IMR-90 (cell line): ENCODE data around the gene SFTPA1. TPM values are rescaled to one million over a fixed set of nuclear protein-coding genes. Genes with fewer than 3 reads are reported as not detected.

Experiments
- ATAC-seq: fragments of 200-7000 bp; cut with Tn5 transposase; 2 replicates; pipeline ENCODE4 v1.9.1; 2020; ENCODE audit warnings: low read depth, mild to moderate bottlenecking, moderate library complexity
- BruUV-seq: library from RNA; stranded (reverse); fragments of 400-500 nt; replicated peaks from 2 replicates; lab custom pipeline; 2021; lab: Mats Ljungman, UMichigan
- CTCF ChIA-PET: fragments of 300-600 bp; formaldehyde crosslinking; extraction: SDS; loops from one replicate; lab custom pipeline; 2021; ENCODE audit warnings: antibody characterized with exemption; lab: Yijun Ruan, JAX
- POLR2A ChIA-PET: fragments of 300-600 bp; sonication (Branson Sonifier 250); formaldehyde crosslinking; loops from one replicate; lab custom pipeline; 2022; ENCODE audit warnings: antibody characterized with exemption; ENCODE audit not compliant: unreplicated experiment; lab: Charles Lee
- DNase-seq: peaks from one replicate; pipeline ENCODE4 v3.0.0; 2013
- H2AFZ ChIP-seq: replicated peaks from 2 replicates; pipeline ENCODE3; 2013; ENCODE audit warnings: low read length, mild to moderate bottlenecking; ENCODE audit not compliant: poor library complexity
- H2AK5ac ChIP-seq: 2 replicates; pipeline ENCODE4 v1.6.1; 2013; ENCODE audit warnings: low read depth, low read length, inconsistent platforms
- H2AK9ac ChIP-seq: replicated peaks from 2 replicates; pipeline ENCODE3; 2013; ENCODE audit warnings: mild to moderate bottlenecking, low read depth, low read length, moderate library complexity; ENCODE audit not compliant: poor library complexity
- H2BK120ac ChIP-seq: 2 replicates; pipeline ENCODE4 v1.6.1; 2013; ENCODE audit warnings: low read depth, low read length, inconsistent platforms
- H2BK15ac ChIP-seq: 3 replicates; pipeline ENCODE4 v1.6.1; 2013; ENCODE audit warnings: low read depth, low read length, inconsistent platforms
- H2BK20ac ChIP-seq: 2 replicates; pipeline ENCODE4 v1.6.1; 2013; ENCODE audit warnings: low read depth, mild to moderate bottlenecking, inconsistent platforms, low read length, moderate library complexity
- H2BK5ac ChIP-seq: 2 replicates; pipeline ENCODE4 v1.6.1; 2013; ENCODE audit warnings: mild to moderate bottlenecking, low read depth, low read length, inconsistent platforms; ENCODE audit not compliant: poor library complexity, severe bottlenecking
- H3K14ac ChIP-seq: replicated peaks from 2 replicates; pipeline ENCODE4 v1.6.1; 2013; ENCODE audit warnings: low read depth, low read length, inconsistent platforms
- H3K18ac ChIP-seq: 2 replicates; pipeline ENCODE4 v1.6.1; 2013; ENCODE audit warnings: low read depth, low read length, control low read depth
- H3K23ac ChIP-seq: 2 replicates; pipeline ENCODE4 v1.6.1; 2013; ENCODE audit warnings: low read depth, low read length, inconsistent platforms
- H3K27ac ChIP-seq: 2 replicates; pipeline ENCODE4 v1.5.1; 2013; ENCODE audit warnings: mild to moderate bottlenecking, control low read depth, low read length; ENCODE audit not compliant: insufficient read depth
- H3K27me3 ChIP-seq: 2 replicates; pipeline ENCODE4 v1.6.1; 2013; ENCODE audit warnings: low read length; ENCODE audit not compliant: control insufficient read depth, insufficient read depth
- H3K36me3 ChIP-seq: 2 replicates; pipeline ENCODE4 v1.6.1; 2013; ENCODE audit warnings: low read length, mixed read lengths; ENCODE audit not compliant: control insufficient read depth, insufficient read depth
- H3K4ac ChIP-seq: 2 replicates; pipeline ENCODE4 v1.6.1; 2013; ENCODE audit warnings: low read depth, low read length, inconsistent platforms
- H3K4me1 ChIP-seq: 2 replicates; pipeline ENCODE4 v1.6.1; 2013; ENCODE audit warnings: low read length, mixed read lengths; ENCODE audit not compliant: control insufficient read depth, insufficient read depth
- H3K4me2 ChIP-seq: 2 replicates; pipeline ENCODE4 v1.6.1; 2013; ENCODE audit warnings: low read depth, mild to moderate bottlenecking, control low read depth, low read length, moderate library complexity
- H3K4me3 ChIP-seq: 2 replicates; pipeline ENCODE4 v1.5.1; 2013; ENCODE audit warnings: low read depth, mild to moderate bottlenecking, control low read depth, low read length, moderate library complexity; ENCODE audit not compliant: insufficient read depth
- H3K56ac ChIP-seq: 2 replicates; pipeline ENCODE4 v1.6.1; 2013; ENCODE audit warnings: low read length, inconsistent platforms; ENCODE audit not compliant: insufficient read depth; ENCODE audit errors: extremely low read depth
- H3K79me1 ChIP-seq, 2 experiments: 2 replicates each; pipeline ENCODE4 v1.6.1; 2013; ENCODE audit warnings: low read length in 2 of 2, inconsistent platforms in 1 of 2, low read depth in 1 of 2
- H3K9ac ChIP-seq: 2 replicates; pipeline ENCODE4 v1.6.1; 2013; ENCODE audit warnings: low read depth, low read length, control low read depth
- H3K9me1 ChIP-seq: 2 replicates; pipeline ENCODE4 v1.6.1; 2013; ENCODE audit warnings: low read length, inconsistent platforms; ENCODE audit not compliant: insufficient read depth
- H3K9me3 ChIP-seq: 2 replicates; pipeline ENCODE4 v1.6.1; 2013; ENCODE audit warnings: low read length; ENCODE audit not compliant: control insufficient read depth, insufficient read depth
- H4K20me1 ChIP-seq: 2 replicates; pipeline ENCODE4 v1.6.1; 2013; ENCODE audit warnings: low read length, inconsistent platforms; ENCODE audit not compliant: insufficient read depth
- H4K5ac ChIP-seq: 2 replicates; pipeline ENCODE4 v1.6.1; 2013; ENCODE audit warnings: mild to moderate bottlenecking, low read depth, low read length, control low read depth
- H4K8ac ChIP-seq, 2 experiments: 2 replicates each; pipeline ENCODE4 v1.6.1; 2013; ENCODE audit warnings: low read depth in 2 of 2, low read length in 2 of 2, control low read depth in 1 of 2, inconsistent platforms in 1 of 2
- H4K91ac ChIP-seq: 2 replicates; pipeline ENCODE4 v1.6.1; 2013; ENCODE audit warnings: low read depth, low read length, inconsistent platforms; ENCODE audit not compliant: insufficient read depth
- BHLHE40 ChIP-seq: fragments of 150-350 bp; IDR thresholded peaks from 2 replicates; pipeline ENCODE4 v1.6.1; 2016; ENCODE audit warnings: mild to moderate bottlenecking, low read depth, low read length
- CEBPB ChIP-seq: IDR thresholded peaks from 2 replicates; pipeline ENCODE4 v1.6.1; 2012; ENCODE audit warnings: low read depth, low read length, improper control_type of control experiment
- FOS ChIP-seq: fragments of 150-350 bp; IDR thresholded peaks from 2 replicates; pipeline ENCODE4 v1.6.1; 2016; ENCODE audit warnings: low read depth, low read length
- MAFK ChIP-seq: IDR thresholded peaks from 2 replicates; pipeline ENCODE4 v1.6.1; 2012; ENCODE audit warnings: low read depth, low read length, improper control_type of control experiment
- MAZ ChIP-seq: IDR thresholded peaks from 2 replicates; pipeline ENCODE4 v1.6.1; 2012; ENCODE audit warnings: low read depth, mild to moderate bottlenecking, low read length, improper control_type of control experiment, moderate library complexity, borderline replicate concordance
- MXI1 ChIP-seq: IDR thresholded peaks from 2 replicates; pipeline ENCODE4 v1.6.1; 2012; ENCODE audit warnings: low read depth, mild to moderate bottlenecking, low read length, moderate library complexity, borderline replicate concordance
- POLR2A ChIP-seq: IDR thresholded peaks from 2 replicates; pipeline ENCODE4 v1.6.1; 2012; ENCODE audit warnings: mild to moderate bottlenecking, low read depth, low read length
- RAD21 ChIP-seq: IDR thresholded peaks from 2 replicates; pipeline ENCODE4 v1.6.1; 2012; ENCODE audit warnings: low read length, improper control_type of control experiment
- RCOR1 ChIP-seq: IDR thresholded peaks from 2 replicates; pipeline ENCODE4 v1.6.1; 2012; ENCODE audit warnings: mild to moderate bottlenecking, low read length, improper control_type of control experiment; ENCODE audit not compliant: insufficient replicate concordance
- RFX5 ChIP-seq: IDR thresholded peaks from 2 replicates; pipeline ENCODE4 v1.8.0; 2012; ENCODE audit warnings: low read depth, mild to moderate bottlenecking, low read length, moderate library complexity
- WGBS, 2 experiments: methylation state at CpG; one replicate each; pipeline versions ENCODE4 v1.1.5 to v1.1.7; 2013; ENCODE audit warnings: missing lambda C conversion rate in 2 of 2; ENCODE audit not compliant: insufficient read length in 1 of 2; ENCODE audit errors: extremely low coverage in 2 of 2; 5-methylcytosine and 5-hydroxymethylcytosine counted together
- dilution Hi-C: fragments of 300-500 bp; cut with HindIII; formaldehyde crosslinking; loops from one replicate; pipeline ENCODE4 v1.14.3; 2018; ENCODE audit warnings: low sequenced_read_pairs; ENCODE audit not compliant: unreplicated experiment
- in situ Hi-C: fragments of 300-500 bp; cut with MboI; formaldehyde crosslinking; loops from 3 replicates; pipeline ENCODE4 v1.14.3; 2019; ENCODE audit warnings: low sequenced_read_pairs, inconsistent platforms, mixed read lengths
- intact Hi-C: fragments of 100-400 bp; cut with micrococcal nuclease; formaldehyde crosslinking; loops from 2 replicates; pipeline ENCODE4 v1.10.0; 2022
- polyA plus RNA-seq, 3 experiments: library from polyadenylated mRNA; depleted of rRNA; stranded (reverse); fragments of >200 nt; gene quantifications; 2 replicates each; pipeline ENCODE4 v1.2.3, GENCODE V29; 2012; ENCODE audit warnings: low replicate concordance in 1 of 3
- total RNA-seq: library from RNA; depleted of rRNA; stranded (reverse); fragments of >200 nt; gene quantifications from 2 replicates; pipeline ENCODE4 v1.2.3, GENCODE V29; 2012
- TF ChIP-seq, protein P1 (sequence below): conservative IDR thresholded peaks from 2 replicates; pipeline ENCODE4 v1.5.1; 2012; ENCODE audit warnings: mild to moderate bottlenecking, low read depth, low read length, improper control_type of control experiment
- TF ChIP-seq, protein P2 (sequence below): fragments of 150-350 bp; IDR thresholded peaks from 2 replicates; pipeline ENCODE4 v1.6.1; 2017; ENCODE audit warnings: mild to moderate bottlenecking, antibody characterized with exemption, low read length, low read depth

The SFTPA1 gene
- total and polyA plus RNA-seq, 2 of the 4 experiments (the other 2 are of a cell fraction): not detected

DNA sequence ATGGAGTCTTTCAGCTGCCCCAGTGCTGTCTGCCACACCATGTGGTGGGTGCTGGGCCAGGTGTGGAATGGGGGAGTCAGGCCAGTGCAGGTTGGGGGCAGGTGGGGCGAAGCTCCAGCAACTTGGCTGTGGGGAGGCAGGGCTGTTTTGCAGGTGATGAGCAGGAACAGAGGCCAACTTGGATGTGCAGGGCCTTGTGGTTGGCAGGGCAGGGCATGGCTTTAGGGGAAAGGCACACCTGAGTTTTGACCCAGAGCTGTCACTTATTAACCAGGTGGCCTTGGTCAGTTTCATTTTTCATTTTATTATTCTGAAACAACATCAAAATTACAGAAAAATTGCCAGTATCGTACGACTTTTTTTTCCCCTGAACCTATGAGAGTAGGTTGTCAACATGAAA is 49.5 kb upstream of the SFTPA1 start:
- in situ Hi-C loops: loop anchor here (5.0 to 25.0 kb wide), 2 partner anchors 371 to 701 kb away; no protein-coding TSS in a partner anchor
- no peak overlapping the region for H3K4me2 ChIP-seq
- H3K4me1 ChIP-seq: no peaks in the 10 kb centered on the region
- no peak overlapping the region for H3K18ac ChIP-seq
- no peak overlapping the region for H3K9ac ChIP-seq
- H3K4me3 ChIP-seq: no peak overlapping the region
- no peak overlapping the region for H3K56ac ChIP-seq
- TF ChIP-seq MAZ (no peak), RCOR1 (no peak), MAFK (no peak), FOS (no peak), CEBPB (no peak), POLR2A (no peak), RFX5 (no peak), BHLHE40 (no peak), MXI1 (no peak), RAD21 (no peak)
- TF ChIP-seq, protein P1, sequence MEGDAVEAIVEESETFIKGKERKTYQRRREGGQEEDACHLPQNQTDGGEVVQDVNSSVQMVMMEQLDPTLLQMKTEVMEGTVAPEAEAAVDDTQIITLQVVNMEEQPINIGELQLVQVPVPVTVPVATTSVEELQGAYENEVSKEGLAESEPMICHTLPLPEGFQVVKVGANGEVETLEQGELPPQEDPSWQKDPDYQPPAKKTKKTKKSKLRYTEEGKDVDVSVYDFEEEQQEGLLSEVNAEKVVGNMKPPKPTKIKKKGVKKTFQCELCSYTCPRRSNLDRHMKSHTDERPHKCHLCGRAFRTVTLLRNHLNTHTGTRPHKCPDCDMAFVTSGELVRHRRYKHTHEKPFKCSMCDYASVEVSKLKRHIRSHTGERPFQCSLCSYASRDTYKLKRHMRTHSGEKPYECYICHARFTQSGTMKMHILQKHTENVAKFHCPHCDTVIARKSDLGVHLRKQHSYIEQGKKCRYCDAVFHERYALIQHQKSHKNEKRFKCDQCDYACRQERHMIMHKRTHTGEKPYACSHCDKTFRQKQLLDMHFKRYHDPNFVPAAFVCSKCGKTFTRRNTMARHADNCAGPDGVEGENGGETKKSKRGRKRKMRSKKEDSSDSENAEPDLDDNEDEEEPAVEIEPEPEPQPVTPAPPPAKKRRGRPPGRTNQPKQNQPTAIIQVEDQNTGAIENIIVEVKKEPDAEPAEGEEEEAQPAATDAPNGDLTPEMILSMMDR: no peak
- TF ChIP-seq, protein P2, sequence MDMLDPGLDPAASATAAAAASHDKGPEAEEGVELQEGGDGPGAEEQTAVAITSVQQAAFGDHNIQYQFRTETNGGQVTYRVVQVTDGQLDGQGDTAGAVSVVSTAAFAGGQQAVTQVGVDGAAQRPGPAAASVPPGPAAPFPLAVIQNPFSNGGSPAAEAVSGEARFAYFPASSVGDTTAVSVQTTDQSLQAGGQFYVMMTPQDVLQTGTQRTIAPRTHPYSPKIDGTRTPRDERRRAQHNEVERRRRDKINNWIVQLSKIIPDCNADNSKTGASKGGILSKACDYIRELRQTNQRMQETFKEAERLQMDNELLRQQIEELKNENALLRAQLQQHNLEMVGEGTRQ: no peak
- H2BK5ac ChIP-seq: no peak overlapping the region
- DNase-seq (no peak), ATAC-seq (no peak)
- no peak overlapping the region for H4K5ac ChIP-seq
- ChIA-PET POLR2A (no interaction called here), CTCF (no interaction called here)
- no peaks in the 10 kb centered on the region for H3K9me1 ChIP-seq
- no TSS peak for BruUV-seq
- H3K4ac ChIP-seq: no peak overlapping the region
- H3K36me3 ChIP-seq: no peaks in the 10 kb centered on the region
- intact Hi-C loops: no loop called here
- H3K79me1 ChIP-seq: no peaks in the 10 kb centered on the region
- no peak overlapping the region for H3K27ac ChIP-seq
- H3K14ac ChIP-seq: no peak overlapping the region
- WGBS, 2 experiments: 70% methylated on average over 2 of the region's 3 CpGs; no CpG with 5 or more reads in 1 of the 2 experiments
- no peak overlapping the region for H2BK120ac ChIP-seq
- H2AK9ac ChIP-seq: no peak overlapping the region
- peaks cover 17% of the 10 kb centered on the region for H3K27me3 ChIP-seq
- dilution Hi-C loops: no loop called here
- H2BK20ac ChIP-seq: no peak overlapping the region
- H2AFZ ChIP-seq: no peak overlapping the region
- no peak overlapping the region for H2BK15ac ChIP-seq
- no peak overlapping the region for H4K91ac ChIP-seq
- H2AK5ac ChIP-seq: no peak overlapping the region
- no peaks in the 10 kb centered on the region for H4K20me1 ChIP-seq
- H4K8ac ChIP-seq: no peak overlapping the region
- no peak overlapping the region for H3K23ac ChIP-seq
- no peaks in the 10 kb centered on the region for H3K9me3 ChIP-seq
